Ascending aorta (tissue), 2 donors: ENCODE measurements around the gene TKT. TPM values are rescaled to one million over a fixed set of nuclear protein-coding genes. Genes with fewer than 3 reads are reported as not detected.
A peak's percentile ranks its signal among the peaks of the same experiment; 100 is the strongest.

Experiments
- DNase-seq, 2 donors: peaks; one replicate each; pipeline ENCODE4 v3.0.0-alpha.2; 2019; ENCODE audit warnings: low spot score in 2 of 2
- H3K27ac ChIP-seq, 2 donors: fragments of 200-600 bp; sonication (generic); one replicate each; pipeline ENCODE4 v1.5.1; 2016 to 2017; ENCODE audit warnings: mild to moderate bottlenecking in 1 of 2
- H3K27me3 ChIP-seq: fragments of 200-600 bp; sonication (generic); one replicate; pipeline ENCODE4 v1.5.1; 2017
- H3K36me3 ChIP-seq, 2 donors: fragments of 200-600 bp; sonication (generic); one replicate each; pipeline ENCODE4 v1.5.1; 2016
- H3K4me1 ChIP-seq, 2 donors: fragments of 200-600 bp; sonication (generic); one replicate each; pipeline ENCODE4 v1.5.1; 2016 to 2017; ENCODE audit warnings: mild to moderate bottlenecking in 1 of 2
- H3K4me3 ChIP-seq, 2 donors: fragments of 200-600 bp; sonication (generic); one replicate each; pipeline ENCODE4 v1.5.1; 2016 to 2017; ENCODE audit warnings: mild to moderate bottlenecking in 1 of 2
- H3K9me3 ChIP-seq, 2 donors: fragments of 200-600 bp; sonication (generic); one replicate each; pipeline ENCODE4 v1.5.1; 2016
- intact Hi-C: fragments of 100-400 bp; cut with DNase I; formaldehyde crosslinking; loops from one replicate; pipeline ENCODE4 v1.15.1; 2023
- total RNA-seq: library from RNA; depleted of rRNA; stranded (reverse); fragments of >200 nt; gene quantifications from one replicate; pipeline ENCODE4 v1.1.0, GENCODE V29; 2016
- TF ChIP-seq, protein P1 (sequence below), 3 experiments: fragments of 200-600 bp in 2 of 3; fragments of 450-650 bp in 1 of 3; sonication (generic) in 2 of 3; IDR thresholded peaks; one replicate each; pipeline ENCODE4 v1.5.1; 2016 to 2019; ENCODE audit warnings: antibody characterized with exemption in 3 of 3, mild to moderate bottlenecking in 1 of 3, moderate library complexity in 1 of 3

Gene TKT
- total RNA-seq, 1 donor from 2014 or later, result 219 TPM

DNA sequence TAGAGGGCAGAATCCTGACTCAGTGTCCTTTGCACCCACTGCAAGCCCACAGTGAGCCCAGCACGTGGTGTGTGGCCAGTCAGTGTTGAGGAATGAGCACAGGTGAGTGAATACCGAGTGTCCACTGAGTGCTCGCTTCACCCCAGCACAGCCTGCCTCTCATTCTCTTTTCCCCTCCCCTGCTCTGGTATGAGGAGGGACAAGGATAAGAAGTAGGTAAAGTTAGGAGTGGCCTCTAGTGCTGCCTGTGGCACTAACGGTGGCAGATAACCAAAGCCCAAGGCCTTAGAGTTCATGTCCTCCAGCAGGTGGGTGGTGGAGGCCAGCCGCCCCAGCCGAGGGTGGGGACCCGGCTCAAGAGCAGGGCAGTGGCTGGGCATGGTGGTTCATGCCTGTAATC, 56.8 kb downstream of the TKT start:
- no peaks in the 10 kb centered on the region for H3K36me3 ChIP-seq
- no peaks in the 10 kb centered on the region for H3K9me3 ChIP-seq
- DNase-seq, result no peak
- TF ChIP-seq, protein P1, sequence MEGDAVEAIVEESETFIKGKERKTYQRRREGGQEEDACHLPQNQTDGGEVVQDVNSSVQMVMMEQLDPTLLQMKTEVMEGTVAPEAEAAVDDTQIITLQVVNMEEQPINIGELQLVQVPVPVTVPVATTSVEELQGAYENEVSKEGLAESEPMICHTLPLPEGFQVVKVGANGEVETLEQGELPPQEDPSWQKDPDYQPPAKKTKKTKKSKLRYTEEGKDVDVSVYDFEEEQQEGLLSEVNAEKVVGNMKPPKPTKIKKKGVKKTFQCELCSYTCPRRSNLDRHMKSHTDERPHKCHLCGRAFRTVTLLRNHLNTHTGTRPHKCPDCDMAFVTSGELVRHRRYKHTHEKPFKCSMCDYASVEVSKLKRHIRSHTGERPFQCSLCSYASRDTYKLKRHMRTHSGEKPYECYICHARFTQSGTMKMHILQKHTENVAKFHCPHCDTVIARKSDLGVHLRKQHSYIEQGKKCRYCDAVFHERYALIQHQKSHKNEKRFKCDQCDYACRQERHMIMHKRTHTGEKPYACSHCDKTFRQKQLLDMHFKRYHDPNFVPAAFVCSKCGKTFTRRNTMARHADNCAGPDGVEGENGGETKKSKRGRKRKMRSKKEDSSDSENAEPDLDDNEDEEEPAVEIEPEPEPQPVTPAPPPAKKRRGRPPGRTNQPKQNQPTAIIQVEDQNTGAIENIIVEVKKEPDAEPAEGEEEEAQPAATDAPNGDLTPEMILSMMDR (IDR thresholded peaks at IDR 0.05), result no peak
- H3K27ac ChIP-seq, result no peak overlapping the region
- H3K27me3 ChIP-seq, result no peaks in the 10 kb centered on the region
- peaks cover under 1 to 21% of the 10 kb centered on the region in 2 donors for H3K4me1 ChIP-seq
- intact Hi-C loops, result no loop called here
- no peak overlapping the region for H3K4me3 ChIP-seq

DNA sequence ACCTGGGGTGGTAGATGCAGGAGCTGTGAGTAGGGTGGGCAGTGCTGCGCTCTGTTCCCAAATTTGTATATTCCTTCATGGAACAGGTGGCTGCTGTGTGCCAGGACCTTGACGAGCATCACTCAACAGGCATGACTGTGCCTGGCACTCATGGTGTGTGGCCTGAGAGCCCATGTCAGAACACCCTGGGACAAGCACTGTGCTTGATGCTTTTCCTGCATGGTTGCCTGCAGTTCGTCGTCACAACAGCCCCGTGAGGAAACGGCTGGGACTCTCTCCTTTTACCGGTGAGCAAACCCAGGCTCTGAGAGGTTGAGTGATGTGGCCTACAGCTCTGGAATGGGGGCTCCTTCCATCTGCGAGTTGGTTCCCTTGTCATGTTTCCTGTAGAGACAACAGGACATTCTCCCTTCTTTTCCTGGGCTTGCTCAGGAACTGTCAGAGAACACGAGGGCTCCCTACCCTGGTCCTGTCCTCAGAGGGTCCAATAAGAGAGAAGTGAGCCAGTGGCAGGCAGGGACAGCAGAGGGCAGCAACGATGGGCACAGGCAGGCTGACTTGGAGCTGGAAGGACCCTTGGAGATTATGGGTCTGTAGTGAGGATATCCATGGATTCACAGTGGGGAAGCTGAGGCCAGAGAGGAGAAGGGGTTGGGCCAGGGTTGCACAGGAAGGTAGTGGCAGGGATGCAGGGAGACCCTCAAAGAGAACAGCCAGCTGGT, 57.4 kb downstream of the TKT start:
- H3K9me3 ChIP-seq, result no peaks in the 10 kb centered on the region
- DNase-seq, result no peak
- TF ChIP-seq, protein P1 (IDR thresholded peaks at IDR 0.05), result no peak
- intact Hi-C loops, result no loop called here
- peaks cover 3 to 27% of the 10 kb centered on the region in 2 donors for H3K4me1 ChIP-seq
- no peak overlapping the region for H3K4me3 ChIP-seq
- H3K27ac ChIP-seq, result no peak overlapping the region
- H3K36me3 ChIP-seq, result no peaks in the 10 kb centered on the region
- H3K27me3 ChIP-seq, result no peaks in the 10 kb centered on the region

DNA sequence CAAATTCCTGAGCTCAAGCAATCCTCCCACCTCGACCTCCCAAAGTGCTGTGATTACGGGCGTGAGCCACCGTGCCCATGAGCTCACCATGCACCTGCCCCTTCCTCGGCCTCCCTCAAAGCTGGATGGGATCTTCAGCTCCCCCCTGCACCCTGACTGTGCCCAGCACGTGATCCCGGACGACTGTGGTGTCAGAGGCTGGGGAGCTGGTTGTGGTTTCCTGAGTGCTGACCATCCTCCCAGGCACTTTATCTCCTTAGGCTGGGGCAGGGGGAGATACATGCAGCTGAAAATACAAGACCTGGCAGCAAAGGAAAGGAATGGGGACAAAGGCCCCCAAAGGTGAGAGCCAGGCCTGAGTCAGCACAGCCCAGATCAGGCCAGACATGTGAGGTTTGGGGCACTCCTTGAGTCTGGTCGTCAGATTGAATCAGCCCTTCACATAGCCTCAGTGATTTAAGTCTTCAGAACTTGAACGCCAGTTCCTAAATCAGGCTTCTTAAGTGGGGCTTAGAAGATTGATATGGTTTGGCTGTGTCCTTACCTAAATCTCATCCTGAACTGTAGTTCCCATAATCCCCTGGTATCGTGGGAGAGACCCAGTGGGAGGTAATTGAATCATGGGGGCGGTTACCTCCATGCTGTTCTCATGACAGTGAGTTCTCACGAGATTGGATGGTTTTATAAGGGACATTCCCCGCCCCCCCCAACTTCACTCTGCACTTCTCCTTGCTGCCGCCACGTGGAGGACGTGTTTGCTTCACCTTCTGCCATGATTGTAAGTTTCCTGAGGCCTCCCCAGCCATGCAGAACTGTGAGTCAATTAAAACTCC, 59.0 kb downstream of the TKT start:
- intact Hi-C loops, result loop anchor here (1.0 kb wide), 2 partner anchors 62 to 82 kb away; no protein-coding TSS in a partner anchor
- peaks cover 5% of the 10 kb centered on the region in 2 donors for H3K36me3 ChIP-seq
- H3K27me3 ChIP-seq, result no peaks in the 10 kb centered on the region
- no peak overlapping the region for H3K27ac ChIP-seq
- H3K4me1 ChIP-seq, result peaks cover 3 to 35% of the 10 kb centered on the region in 2 donors
- no peaks in the 10 kb centered on the region for H3K9me3 ChIP-seq
- H3K4me3 ChIP-seq, result no peak overlapping the region
- no peak for DNase-seq
- TF ChIP-seq, protein P1 (IDR thresholded peaks at IDR 0.05), result no peak

DNA sequence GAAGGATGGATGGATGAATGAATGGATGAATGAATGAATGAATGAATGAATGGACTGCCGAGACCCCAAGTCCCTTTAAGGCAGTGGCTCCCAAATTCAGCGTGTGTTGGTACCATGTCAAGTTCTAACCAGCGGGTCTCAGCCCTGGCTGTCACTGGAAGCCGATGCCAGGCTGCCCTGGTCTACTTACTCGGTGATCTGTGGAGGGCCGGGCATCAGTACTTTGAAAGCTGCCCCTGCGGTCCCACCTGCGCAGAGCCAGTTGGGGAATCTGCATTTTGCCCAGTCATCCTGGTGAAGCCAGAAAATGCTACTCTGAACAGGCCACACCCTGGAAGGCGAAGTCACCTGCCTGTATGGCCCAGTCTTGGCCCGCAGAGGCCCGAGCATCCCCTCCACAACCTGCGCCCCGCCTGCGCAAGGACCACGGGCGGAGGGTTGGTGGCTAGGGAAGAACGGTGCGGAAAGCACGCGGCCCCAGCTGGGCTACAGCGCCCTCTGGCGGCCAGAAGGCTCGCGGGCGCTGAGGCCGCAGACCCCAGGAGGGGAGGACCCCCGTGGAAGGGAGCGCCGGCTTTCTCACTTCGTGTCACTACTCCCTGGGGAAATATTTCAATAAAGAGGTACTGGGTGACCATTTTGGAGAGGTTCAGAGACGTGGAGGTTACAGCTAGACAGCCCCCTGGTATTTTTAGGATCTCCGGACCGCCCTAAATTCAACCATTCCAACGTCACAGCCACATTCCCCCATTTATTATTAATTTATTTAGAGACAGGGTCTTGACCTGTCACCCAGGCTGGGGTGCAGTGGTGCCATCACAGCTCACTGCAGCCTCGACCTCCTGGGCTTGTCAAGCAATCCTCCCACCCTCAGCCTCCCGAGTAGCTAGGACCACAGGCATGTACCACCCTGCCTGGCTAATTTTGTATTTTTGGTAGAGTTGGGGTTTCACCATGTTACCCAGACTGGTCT, 59.9 kb downstream of the TKT start:
- TF ChIP-seq, protein P1 (IDR thresholded peaks at IDR 0.05), result peak; percentile 95 to 100 (median 99)
- H3K27me3 ChIP-seq, result no peaks in the 10 kb centered on the region
- intact Hi-C loops, result loop anchor here (1.0 to 2.0 kb wide), 3 partner anchors 35 to 82 kb away; partner anchors contain the start of gene PRKCD
- no peak overlapping the region for H3K4me3 ChIP-seq
- peaks cover 5 to 10% of the 10 kb centered on the region in 2 donors for H3K36me3 ChIP-seq
- H3K9me3 ChIP-seq, result no peaks in the 10 kb centered on the region
- H3K4me1 ChIP-seq, result peaks cover 3 to 35% of the 10 kb centered on the region in 2 donors
- no peak overlapping the region for H3K27ac ChIP-seq
- no peak for DNase-seq

DNA sequence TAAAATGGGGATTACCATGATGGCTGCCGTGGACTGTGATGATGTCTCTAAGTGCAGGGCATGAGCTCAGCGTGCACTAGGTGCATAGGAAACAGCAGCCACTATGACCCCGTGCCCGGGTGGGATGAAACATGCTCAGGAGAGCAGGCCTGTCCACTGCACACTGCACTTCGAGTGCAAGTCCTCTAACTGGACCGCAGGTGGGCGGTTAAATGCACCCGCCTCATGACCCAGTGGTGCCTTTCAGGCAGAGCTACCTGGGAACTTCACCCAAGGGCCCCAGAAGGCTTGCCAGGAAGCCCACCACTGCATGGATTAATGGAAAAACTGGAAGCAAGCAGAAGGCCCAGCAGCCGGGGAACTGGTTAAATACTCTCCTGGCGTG, 60.8 kb downstream of the TKT start:
- intact Hi-C loops, result loop anchor here (2.0 kb wide), 1 partner anchor 34 kb away; the partner anchor contains the start of gene PRKCD
- TF ChIP-seq, protein P1 (IDR thresholded peaks at IDR 0.05), result no peak
- H3K9me3 ChIP-seq, result no peaks in the 10 kb centered on the region
- peaks cover 13 to 18% of the 10 kb centered on the region in 2 donors for H3K36me3 ChIP-seq
- H3K4me1 ChIP-seq, result peaks cover 3 to 35% of the 10 kb centered on the region in 2 donors
- H3K27me3 ChIP-seq, result no peaks in the 10 kb centered on the region
- no peak for DNase-seq
- no peak overlapping the region for H3K4me3 ChIP-seq
- peak overlapping the region; percentile 80 to 82 for H3K27ac ChIP-seq
